A172 (cell line): ENCODE measurements around the gene DRD4. TPM values are rescaled to one million over a fixed set of nuclear protein-coding genes. Genes with fewer than 3 reads are reported as not detected.
"Not testable (repeated sequence)": the region's sequence is repeated elsewhere in the genome, so short reads cannot be mapped to it uniquely, and the experiment has no call there.

Experiments
- DNase-seq: peaks from one replicate; pipeline ENCODE4 v3.0.0-alpha.2; 2015; ENCODE audit warnings: low spot score
- total RNA-seq: library from RNA; depleted of rRNA; stranded (reverse); fragments of >200 nt; shearing (Covaris generic); gene quantifications from 2 replicates; pipeline ENCODE4 v1.2.3, GENCODE V29; 2014

DRD4 gene
- total RNA-seq, 1 experiment from 2014 or later = not detected

GRCh38 chr11:643849-644738 is 7.0 kb downstream of the DRD4 start:
- no peak for DNase-seq

DNA sequence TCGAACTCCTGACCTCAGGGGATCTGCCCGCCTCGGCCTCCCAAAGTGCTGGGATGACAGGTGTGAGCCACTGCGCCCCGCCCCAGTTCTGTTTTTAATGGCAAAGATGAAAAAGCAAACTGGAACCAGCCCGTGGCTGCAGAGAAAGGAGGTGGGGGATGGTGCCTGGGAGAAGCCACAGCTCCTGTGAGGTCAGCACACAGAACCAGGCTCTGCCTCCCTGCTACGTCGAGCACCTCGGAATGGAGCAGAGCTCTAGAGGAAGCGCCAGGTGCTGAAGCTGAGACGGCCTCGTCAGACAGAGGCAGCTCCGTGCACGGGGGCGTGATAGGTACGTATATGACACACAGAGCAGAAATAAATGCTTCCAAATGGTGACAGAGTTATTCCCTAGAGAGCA is 8.5 kb downstream of the DRD4 start:
- DNase-seq = no peak

DNA sequence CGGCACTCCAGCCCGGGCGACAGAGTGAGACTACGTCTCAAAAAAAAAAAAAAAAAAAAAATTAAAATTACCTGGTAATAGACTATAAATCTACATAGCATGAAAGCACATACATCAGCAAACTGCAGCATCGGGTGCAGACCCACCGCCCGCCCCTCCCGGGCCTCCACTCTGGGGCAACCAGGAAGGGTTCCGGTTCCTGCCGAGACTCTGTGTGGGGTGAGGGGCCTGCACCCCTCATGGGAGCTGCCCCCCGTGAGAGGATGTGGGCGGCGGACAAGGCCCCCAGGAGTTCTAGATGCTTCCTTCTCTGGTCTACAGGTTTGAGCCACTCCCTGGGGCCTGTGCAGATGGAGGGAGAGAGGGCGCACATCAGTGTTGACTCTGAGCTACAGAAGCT is 9.1 kb downstream of the DRD4 start:
- no peak for DNase-seq

- not testable (repeated sequence) for DNase-seq
Observed at GRCh38 chr11:647672-648158, 10.6 kb downstream of the DRD4 start.

DNA sequence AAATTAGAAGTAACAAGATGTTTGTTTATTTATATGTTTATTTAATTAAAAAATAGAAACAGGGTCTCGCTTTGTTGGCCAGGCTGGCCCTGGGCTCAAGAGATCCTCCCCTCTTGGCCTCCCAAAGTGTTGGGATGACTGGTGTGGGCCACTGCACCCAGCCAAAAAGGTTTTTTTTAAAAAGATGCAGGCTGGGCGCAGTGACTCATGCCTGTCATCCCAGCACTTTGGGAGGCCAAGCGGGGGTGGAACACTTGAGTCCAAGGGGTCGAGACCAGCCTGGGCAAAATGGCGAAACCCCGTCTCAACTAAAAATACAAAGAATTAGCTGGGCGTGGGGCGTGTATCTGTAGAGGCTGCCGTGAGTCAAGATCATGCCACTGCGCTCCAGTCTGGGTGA is 13.4 kb downstream of the DRD4 start:
- DNase-seq = no peak

GRCh38 chr11:653136-653535 is 16.1 kb downstream of the DRD4 start:
- DNase-seq = not testable (repeated sequence)

DNA sequence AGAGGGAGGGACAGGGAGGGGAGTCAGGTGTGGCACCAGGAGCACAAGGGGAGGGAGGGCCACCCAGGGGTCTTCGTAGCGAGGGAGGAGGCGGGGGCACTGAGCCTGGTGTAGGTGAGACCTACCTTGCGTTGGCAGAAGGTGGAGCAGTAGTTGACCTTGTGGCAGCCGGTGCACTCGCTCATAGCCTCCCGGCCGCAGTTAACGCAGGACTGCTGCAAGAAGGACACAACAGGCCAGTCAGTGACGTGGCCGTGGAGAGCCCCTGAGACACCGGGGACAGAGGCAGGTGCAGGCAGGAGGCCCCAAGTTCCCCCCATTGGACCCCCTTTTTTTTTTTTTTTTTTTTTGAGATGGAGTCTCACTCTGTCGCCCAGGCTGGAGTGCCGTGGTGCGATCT is 16.8 kb downstream of the DRD4 start:
- no peak for DNase-seq

- DNase-seq = not testable (repeated sequence)
Observed at GRCh38 chr11:654444-654843, 17.4 kb downstream of the DRD4 start.

GRCh38 chr11:655036-655726 is 18.1 kb downstream of the DRD4 start:
- DNase-seq = no peak

DNA sequence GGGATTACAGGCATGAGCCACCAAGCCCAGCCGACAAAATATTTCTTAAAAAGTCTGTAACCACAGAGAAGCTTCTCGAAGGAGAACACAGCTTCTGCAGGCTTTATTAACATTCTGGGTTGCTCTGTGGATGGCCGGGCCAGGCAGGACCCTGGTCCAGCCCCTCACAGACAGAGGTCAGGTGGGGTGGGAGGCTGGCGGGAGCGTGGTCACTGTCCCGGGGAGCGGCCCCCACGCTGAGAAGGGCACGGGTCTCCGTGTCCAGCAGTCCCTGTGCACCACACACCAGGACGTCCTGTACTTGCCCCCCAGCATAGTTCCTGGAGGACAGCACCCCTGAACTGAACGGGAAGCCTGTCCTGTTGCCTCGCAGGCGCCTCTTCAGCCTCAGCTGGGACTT is 19.4 kb downstream of the DRD4 start:
- no peak for DNase-seq

- no peak for DNase-seq
Observed at GRCh38 chr11:656866-657265, 19.8 kb downstream of the DRD4 start.

DNA sequence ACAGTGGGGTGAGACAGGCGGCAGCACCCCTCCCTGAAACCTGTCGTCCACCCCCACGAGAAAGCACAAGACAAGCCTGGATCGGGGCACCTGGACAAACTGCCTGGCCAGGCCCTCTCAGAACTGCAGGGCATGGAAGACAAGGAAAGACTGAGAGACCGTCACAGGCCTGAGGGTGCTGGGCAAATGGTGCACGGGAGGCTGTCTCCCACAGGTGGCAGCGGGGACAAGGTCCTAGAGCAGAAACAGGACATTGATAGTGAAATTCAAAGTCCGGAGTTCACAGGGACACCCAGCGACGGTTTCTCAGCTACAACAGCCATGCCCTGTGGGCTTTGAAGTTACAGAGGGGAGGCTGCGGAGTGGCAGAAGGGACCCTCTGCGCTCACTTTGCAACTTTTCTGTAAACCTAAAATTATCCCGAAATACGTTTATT is 20.6 kb downstream of the DRD4 start:
- no peak for DNase-seq

DNA sequence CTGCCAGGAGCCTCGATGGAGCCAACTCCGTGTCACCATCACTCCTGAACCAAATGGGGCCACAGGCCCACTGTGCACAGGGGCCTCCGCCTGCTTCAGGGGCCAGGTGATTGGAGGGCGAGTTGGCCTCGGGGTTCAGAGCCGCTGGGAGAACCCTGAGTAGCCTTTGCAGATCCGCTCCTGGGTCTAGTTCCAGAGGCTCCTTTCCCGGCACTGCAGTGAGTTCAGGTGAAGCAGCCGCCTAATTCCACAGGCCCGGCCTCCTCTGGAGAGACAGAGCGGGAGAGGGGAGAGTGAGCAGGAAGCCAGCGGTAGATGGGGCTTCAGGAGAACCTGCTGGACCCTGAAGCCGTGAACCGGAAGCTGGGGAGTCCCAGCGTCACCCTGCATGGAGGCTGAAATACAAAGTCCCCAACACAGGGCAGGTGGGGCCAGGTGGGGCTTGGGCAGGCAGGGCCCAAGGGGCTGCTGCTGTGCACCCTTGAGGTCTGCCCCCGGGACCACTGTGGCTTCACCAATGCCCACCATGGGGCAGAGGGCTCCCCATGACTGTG is 22.5 kb downstream of the DRD4 start:
- no peak for DNase-seq

GRCh38 chr11:660281-660680 is 23.2 kb downstream of the DRD4 start:
- DNase-seq = no peak

GRCh38 chr11:660681-661444 is 23.8 kb downstream of the DRD4 start:
- DNase-seq = no peak

GRCh38 chr11:662689-663274 is 25.7 kb downstream of the DRD4 start:
- peak; percentile 30 for DNase-seq

GRCh38 chr11:665062-665703 is 28.1 kb downstream of the DRD4 start:
- DNase-seq = no peak

GRCh38 chr11:665704-666281 is 28.7 kb downstream of the DRD4 start:
- no peak for DNase-seq

- DNase-seq = no peak
Observed at GRCh38 chr11:673866-674265, 36.8 kb downstream of the DRD4 start.

- no peak for DNase-seq
Observed at GRCh38 chr11:674406-674805, 37.3 kb downstream of the DRD4 start.

DNA sequence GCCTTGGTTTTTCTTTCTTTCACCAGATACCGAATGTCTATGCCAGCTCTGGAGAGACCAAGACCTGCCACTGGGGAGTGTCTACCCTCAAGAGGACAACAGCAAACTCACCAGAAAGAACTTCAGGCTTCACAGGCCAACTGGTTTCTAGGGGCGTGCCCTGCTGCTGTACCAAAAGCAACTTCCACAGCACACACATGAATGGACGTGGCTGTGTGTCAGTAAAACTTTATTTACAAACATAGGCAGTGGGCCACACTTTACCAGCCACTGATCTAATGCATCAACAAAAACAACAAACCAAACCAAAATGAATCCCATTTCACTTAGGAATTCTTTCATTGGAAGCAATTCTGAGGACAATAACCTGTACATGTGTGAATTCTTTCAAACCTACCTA is 41.2 kb downstream of the DRD4 start:
- no peak for DNase-seq
